HG02623 (cell line): ENCODE measurements around the gene FBXL19.

Experiments
- ATAC-seq: cut with Tn5 transposase; IDR thresholded peaks from one replicate; pipeline ENCODE4 v1.9.1; 2021; ENCODE audit warnings: moderate library complexity; ENCODE audit not compliant: unreplicated experiment

Gene FBXL19

DNA sequence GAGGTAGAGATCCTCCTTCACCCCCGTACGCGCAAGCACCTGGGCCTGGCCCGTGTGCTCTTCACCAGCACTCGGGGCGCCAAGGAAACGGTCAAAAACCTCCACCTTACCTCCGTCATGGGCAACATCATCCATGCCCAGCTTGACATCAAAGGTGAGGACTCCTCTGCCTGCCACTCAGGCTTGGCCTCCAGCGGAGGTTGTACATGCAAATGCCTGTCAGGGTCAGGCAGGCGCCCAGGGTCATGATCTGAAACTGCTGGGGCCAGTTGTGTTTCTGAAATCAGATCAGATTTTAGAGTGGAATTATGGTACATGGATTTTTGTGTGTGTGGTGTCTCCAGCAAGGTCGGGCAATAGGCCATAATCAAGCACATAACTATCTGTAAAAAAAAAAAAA lies 38.0 kb downstream of the FBXL19 start:
- ATAC-seq = no peak

DNA sequence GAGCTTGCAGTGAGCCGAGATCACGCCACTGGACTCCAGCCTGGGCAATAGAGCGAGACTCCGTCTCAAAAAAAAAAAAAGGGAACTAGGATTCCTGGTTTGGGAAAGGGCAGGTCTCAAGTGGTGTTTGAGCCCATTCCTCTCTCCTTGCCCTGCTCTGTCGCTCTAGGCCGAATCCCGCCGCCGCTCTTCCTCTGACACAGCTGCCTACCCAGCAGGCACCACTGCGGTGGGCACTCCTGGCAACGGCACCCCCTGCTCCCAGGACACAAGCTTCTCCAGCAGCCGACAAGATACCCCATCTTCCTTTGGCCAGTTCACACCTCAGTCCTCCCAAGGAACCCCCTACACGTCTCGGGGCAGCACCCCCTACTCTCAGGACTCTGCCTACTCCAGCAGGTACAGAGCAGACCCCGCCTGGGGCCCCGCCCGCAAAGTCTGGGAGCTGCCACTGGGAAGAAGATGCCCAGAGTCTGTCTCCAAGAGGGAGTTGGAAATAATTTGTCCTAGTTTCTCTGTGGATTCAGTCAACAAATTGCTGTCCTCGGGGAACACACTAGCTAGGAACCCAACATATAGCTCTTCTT lies 40.6 kb downstream of the FBXL19 start:
- no peak for ATAC-seq

DNA sequence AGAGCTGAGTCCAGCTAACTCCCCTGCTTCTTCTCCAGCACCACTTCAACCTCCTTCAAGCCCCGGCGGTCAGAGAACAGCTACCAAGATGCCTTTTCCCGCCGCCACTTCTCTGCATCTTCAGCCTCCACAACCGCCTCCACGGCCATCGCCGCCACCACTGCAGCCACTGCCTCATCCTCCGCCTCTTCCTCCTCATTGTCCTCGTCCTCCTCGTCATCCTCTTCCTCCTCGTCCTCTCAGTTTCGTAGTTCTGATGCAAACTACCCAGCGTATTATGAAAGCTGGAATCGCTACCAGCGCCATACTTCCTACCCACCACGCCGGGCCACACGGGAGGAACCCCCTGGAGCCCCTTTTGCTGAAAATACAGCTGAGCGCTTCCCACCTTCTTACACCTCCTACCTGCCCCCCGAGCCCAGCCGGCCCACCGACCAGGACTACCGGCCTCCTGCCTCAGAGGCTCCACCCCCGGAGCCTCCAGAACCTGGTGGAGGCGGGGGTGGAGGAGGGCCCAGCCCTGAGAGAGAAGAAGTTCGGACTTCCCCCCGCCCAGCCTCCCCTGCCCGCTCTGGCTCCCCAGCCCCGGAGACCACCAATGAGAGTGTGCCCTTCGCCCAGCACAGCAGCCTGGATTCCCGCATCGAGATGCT lies 41.3 kb downstream of the FBXL19 start:
- ATAC-seq = no peak

DNA sequence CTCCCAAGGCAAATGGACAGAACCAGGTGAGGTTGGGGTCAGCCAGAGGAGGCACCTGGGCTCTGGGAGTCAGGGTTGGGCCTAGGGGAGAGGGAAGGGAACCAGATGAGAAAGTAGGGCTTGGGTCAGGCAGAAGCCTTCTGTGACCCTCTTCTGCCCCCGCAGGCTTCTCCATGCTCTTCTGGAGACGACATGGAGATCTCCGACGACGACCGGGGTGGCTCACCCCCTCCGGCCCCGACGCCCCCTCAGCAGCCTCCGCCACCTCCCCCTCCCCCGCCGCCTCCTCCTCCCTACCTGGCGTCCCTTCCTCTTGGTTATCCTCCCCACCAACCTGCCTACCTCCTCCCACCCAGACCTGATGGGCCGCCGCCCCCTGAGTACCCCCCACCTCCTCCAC lies 42.1 kb downstream of the FBXL19 start:
- no peak for ATAC-seq

DNA sequence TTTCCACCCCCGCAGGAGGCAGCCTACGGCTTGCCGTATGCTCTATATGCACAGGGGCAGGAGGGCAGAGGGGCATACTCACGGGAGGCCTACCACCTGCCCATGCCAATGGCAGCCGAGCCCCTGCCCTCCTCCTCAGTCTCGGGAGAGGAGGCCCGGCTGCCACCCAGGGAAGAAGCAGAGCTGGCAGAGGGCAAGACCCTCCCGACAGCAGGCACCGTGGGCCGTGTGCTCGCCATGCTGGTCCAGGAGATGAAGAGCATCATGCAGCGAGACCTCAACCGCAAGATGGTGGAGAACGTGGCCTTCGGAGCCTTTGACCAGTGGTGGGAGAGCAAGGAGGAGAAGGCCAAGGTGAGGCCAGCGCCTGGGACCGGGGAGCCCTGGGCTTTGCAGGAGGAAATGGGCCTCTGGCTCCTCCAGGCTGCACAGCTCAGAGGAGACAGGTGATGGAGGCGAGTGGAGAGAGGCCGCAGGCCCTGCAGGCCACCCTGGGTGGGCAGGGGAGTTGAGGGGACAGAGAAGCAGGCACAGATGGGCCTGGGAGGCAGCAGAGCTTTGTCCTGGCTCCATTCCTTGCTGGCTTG lies 42.8 kb downstream of the FBXL19 start:
- ATAC-seq = no peak

DNA sequence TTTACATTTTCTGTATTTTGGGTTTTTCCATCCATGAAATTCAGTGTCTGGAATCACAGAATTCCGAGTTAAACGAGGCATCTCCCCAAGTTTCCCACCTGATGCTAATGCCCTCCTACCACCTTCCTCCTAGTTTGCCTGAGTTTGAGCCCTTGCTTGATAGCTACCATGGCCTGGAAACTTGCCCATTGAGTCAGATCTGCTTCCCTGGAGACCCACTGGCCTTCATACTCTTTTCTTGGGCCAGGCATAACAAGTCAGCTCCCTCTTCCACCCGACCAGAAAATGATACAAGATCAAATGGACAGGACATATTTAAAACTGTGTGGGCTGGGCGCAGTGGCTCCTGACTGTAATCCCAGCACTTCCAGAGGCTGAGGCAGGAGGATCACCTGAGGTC lies 44.4 kb downstream of the FBXL19 start:
- ATAC-seq = no peak

DNA sequence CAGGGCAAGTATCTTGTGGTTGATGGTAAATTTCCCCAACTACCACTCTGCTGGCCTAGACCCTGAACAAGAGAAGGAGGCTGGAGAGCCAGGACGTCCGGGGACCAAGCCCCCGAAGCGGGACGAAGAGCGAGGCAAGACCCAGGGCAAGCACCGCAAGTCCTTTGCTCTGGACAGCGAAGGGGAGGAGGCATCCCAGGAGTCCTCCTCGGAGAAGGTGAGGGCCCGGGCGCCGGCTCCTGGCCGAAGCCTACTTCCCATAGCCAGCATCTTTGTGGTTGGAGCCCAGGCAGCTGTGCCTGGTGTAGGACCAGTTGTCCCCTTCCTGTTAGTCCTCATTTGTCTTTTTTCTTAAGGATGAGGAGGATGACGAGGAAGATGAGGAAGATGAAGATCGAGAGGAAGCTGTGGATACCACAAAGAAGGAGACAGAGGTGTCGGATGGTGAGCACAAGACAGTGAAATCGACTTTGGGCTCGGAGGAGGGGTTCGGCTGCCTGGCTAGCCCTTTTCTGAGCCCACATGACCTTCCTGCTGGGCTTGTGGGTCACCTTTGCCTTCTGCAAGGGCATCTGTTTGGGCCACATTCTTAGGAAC lies 46.0 kb downstream of the FBXL19 start:
- ATAC-seq = no peak

DNA sequence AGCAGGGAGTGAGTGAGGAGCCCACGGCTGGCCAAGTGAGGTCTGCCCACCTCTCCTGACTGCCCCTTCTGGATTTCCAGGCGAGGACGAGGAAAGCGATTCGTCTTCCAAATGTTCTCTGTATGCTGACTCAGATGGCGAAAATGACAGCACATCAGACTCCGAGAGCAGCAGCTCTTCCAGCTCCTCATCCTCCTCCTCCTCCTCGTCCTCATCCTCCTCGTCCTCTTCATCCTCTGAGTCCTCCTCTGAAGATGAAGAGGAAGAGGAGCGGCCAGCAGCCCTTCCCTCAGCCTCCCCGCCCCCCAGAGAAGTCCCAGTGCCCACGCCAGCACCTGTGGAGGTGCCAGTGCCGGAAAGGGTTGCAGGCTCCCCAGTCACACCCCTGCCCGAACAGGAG lies 47.9 kb downstream of the FBXL19 start:
- ATAC-seq = no peak

DNA sequence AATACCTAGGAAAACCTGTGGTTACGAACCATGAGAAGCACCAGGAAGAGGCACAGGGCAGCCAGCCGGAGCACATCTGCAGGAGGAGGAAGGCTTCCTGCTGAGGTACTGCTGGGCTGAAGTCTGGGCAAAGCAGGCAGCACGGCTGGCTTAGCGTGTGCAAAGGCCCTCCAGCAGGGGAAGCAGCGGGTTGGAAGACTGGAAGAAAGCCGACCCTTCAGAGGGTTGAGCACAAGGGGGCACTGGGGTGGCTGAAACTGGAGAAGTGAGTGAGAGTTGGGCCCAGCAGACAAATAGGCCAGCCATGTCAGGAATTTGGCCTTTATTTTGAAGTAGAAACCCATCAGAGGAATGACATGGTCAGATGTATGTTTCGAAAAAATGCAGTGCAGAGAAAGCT lies 49.5 kb downstream of the FBXL19 start:
- no peak for ATAC-seq

DNA sequence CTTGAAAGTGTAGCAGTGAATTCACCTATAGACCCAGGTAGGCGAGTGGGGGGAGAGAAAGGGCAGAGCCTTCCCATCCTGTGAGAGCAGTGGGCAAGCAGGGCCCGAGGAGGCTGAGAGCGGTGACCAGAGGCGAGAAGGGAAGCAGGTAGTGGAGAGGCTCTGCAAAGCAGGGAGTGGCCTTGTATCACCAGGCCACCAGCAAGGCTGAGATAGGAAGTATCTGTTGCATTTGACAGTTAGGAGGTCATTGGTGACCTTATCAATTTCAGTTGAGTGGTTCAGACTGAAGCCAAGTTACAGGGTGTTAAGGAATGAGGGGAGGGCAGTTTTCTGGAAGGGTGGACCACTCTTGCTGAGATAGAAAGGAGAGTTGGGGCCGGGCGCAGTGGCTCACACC lies 51.0 kb downstream of the FBXL19 start:
- no peak for ATAC-seq

DNA sequence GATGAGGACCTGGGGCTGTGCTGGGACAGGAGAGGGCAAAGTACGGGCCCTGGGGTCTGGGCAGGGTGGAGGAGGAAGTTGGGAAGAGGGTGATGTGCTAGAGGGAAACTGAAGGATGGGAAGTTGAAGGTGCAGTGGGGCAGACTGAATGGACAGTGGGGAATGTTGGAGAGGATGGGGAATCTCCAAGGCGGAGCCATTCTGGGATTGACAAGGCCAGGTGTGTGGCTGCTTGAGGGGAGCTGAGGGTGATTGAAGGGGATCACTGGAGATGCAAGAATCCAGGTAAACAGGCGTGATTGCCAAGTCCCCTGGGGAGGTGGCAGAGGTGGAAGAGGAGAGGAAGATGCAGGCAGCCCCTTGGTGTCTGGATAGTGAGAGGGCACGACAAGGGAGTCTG lies 53.1 kb downstream of the FBXL19 start:
- no peak for ATAC-seq

DNA sequence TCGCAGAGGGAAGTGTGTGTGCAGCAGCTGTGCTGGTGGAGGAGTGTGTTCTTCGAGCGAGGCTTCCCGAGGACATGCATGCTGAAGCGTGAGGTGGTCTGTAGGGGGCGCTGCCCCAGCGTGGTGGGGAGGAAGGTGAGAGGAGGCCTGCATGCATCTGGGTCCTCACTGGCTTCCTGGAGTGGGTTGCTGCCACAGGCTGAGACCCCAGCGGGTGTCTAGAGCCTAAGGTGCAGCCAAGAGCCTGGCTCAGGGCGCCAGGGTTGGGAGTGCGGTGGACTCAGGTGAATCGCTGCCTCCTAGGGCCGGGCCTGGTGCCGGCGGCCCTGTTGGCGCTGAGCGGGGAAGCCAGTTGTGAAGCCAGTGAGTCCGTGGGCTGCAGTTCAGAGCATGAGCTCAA lies 54.1 kb downstream of the FBXL19 start:
- no peak for ATAC-seq

DNA sequence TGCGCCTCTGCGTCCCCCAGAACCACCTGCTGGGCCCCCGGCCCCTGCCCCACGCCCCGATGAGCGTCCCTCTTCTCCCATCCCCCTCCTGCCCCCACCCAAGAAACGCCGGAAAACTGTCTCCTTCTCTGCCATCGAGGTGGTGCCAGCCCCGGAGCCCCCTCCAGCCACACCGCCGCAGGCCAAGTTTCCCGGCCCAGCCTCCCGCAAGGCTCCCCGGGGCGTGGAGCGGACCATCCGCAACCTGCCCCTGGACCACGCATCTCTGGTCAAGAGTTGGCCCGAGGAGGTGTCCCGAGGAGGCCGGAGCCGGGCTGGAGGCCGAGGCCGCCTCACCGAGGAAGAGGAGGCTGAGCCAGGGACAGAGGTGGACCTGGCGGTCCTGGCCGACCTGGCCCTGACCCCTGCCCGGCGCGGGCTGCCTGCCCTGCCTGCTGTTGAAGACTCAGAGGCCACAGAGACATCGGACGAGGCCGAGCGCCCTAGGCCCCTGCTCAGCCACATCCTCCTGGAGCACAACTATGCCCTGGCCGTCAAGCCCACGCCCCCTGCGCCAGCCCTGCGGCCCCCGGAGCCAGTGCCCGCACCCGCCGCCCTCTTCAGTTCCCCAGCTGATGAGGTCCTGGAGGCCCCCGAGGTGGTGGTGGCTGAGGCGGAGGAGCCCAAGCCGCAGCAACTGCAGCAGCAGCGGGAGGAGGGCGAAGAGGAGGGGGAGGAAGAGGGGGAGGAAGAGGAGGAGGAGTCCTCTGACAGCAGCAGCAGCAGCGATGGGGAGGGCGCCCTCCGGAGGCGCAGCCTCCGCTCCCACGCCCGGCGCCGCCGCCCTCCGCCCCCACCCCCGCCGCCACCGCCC lies 56.0 kb downstream of the FBXL19 start:
- ATAC-seq = no peak

DNA sequence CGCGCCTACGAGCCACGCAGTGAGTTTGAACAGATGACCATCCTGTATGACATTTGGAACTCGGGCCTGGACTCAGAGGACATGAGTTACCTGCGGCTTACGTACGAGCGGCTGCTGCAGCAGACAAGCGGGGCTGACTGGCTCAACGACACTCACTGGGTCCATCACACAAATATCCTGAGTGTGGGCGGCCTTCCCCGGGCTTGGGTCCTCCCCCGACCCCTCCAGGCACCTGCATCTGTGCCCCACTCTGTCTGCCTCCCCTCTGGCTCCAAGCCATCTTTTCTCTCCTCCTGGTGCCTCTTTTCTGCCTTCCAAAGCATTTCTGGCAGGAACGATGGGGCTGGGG lies 56.6 kb downstream of the FBXL19 start:
- ATAC-seq = no peak

DNA sequence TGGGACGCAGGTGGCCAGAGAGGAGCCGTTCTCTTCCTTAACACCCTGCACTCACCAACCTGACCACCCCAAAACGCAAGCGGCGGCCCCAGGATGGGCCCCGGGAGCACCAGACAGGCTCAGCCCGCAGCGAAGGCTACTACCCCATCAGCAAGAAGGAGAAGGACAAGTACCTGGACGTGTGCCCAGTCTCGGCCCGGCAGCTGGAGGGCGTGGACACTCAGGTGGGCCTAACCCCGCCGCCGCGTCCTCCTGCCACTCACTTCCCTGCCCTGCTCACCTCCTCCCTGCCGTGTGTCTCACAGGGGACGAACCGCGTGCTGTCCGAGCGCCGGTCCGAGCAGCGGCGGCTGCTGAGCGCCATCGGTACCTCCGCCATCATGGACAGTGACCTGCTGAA lies 57.1 kb downstream of the FBXL19 start:
- ATAC-seq = no peak

DNA sequence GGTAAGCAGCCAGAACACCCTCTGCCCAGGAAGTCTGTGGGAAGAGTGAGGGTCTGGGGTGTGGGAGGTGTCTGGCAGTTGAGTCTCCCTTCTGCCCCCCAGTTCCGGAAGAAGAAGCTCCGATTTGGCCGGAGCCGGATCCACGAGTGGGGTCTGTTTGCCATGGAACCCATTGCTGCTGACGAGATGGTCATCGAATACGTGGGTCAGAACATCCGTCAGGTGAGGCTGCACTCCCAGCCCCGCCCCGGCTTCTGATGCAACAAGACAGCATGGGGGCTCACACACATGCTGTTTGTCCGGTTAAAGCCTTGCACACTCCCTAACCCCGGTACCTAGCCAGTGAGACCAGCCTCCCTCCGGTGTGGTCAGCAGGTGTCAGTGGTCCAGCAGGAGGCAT lies 57.6 kb downstream of the FBXL19 start:
- no peak for ATAC-seq

DNA sequence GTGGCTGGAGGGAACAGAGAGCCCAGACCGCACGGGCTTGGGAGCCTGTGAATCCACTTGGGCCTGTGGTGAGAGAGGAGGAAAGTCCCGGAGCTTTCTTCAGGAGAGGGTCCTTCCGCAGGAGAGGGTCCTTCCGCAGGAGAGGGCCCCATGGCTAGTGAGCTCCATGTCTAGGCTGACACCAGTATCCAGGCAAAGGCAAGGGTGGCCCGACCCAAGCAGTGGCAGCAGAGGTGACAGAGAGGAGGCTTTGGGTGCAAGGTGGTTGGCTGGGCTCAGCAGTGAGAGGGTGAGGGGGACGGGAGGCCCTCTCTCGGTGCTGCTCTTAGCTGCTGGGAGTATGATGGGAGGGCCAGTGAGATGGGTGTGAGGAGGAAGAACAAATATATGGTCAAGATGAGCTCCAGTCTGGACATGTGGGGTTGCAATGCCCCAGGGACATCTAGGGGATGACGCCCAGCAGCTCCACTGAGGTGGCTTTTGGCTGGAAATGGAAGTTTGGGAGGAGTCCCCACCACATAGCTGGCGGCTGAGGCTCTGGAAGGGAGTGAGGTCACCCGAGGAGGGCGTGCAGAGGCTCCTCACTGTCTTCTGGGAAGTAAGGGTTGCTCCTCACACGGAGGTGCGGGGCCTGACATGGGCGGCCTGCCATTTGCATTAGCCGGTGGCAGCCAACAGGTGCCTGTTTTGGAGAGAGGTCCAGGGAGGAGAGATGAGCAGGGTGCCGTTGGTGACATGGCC lies 59.3 kb downstream of the FBXL19 start:
- ATAC-seq = no peak

DNA sequence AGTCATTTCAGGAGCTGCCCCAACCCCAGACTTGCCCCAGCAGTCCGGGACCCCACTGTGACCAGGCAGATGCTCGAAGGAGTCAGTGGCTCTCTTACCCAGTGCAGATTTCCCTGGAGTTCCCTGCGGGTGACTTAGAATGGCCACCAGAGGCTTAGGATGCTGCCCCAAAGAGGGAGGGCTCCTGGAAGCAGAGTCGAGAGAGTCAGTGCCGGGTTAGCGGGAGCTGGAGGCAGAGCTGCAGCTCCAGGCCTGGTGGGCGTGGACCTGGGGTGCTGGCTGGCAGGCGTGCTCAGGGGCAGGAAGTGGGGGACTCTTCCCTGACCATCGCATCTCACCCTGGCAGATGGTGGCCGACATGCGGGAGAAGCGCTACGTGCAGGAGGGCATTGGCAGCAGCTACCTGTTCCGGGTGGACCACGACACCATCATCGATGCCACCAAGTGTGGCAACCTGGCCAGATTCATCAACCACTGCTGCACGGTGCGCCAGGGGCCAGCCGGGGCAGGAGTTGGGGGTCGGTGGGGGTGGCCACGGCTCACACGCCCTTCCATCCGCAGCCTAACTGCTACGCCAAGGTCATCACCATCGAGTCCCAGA lies 60.0 kb downstream of the FBXL19 start:
- ATAC-seq = no peak

DNA sequence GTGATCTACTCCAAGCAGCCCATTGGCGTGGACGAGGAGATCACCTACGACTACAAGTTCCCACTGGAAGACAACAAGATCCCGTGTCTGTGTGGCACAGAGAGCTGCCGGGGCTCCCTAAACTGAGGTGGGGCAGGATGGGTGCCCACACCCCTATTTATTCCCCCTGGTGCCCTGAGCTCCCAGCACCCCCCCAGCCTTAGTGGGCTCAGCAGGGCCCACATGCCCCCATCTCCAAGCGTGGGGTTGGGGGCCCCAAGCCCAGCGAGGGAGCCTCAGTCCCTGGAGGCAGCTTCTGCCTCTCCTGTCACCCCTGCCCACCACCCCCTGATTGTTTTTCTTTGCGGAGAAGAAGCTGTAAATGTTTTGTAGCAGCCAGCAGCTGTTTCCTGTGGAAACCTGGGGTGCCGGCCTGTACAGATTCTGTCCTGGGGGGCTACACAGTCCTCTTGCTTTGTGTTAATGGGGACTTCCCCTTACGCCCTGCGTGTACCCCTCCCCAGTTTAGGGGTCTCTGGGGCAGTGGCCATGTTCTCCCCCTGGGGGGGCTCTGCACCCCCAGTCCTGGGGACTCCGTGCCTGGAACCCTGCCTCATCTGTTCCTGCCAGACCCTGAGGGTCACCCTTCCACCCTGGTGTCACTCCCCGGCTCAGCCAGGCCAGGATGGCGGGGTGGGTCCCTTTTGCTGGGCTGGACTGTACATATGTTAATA lies 60.7 kb downstream of the FBXL19 start:
- no peak for ATAC-seq
